Measurements from ENCODE around the gene PRKAG2. TPM values are rescaled to one million over a fixed set of nuclear protein-coding genes. Genes with fewer than 3 reads are reported as not detected.

PRKAG2 gene
- 10 to 100 TPM in 6 of 7 donors, 1 to 10 TPM in 1; 9.3 to 37.7 (median 22.6) TPM for total RNA-seq
- polyA plus RNA-seq, result 10 to 100 TPM; 14.6 to 32.1 TPM
- long read RNA-seq, donor 1, transcript PRKAG2-203 (12 exons, 2,318 nt), result major isoform, 7 of 29 reads
- long read RNA-seq, donor 1, partial matches to known transcripts, result 8 of 29 reads
- long read RNA-seq, donor 1, other reads (novel, unspliced or antisense), result 11 of 29 reads
- long read RNA-seq, donor 2, transcript PRKAG2-203 (12 exons, 2,318 nt), result major isoform, 5 of 5 reads
- long read RNA-seq, donor 2, partial matches to known transcripts, result 0 of 5 reads
- long read RNA-seq, donor 2, other reads (novel, unspliced or antisense), result 0 of 5 reads
- long read RNA-seq, donor 3, partial matches to known transcripts, result 2 of 15 reads
- long read RNA-seq, donor 3, other reads (novel, unspliced or antisense), result 7 of 15 reads

- H3K9me3 ChIP-seq, result no peaks in the 10 kb centered on the region
- peak; percentile 67 to 84 (median 77) for DNase-seq
- WGBS, 3 donors, result 0 to 1% (median 1%) methylated on average over 49 to 95 of the region's 95 CpGs
- H3K36me3 ChIP-seq, result no peaks in the 10 kb centered on the region
- peak; percentile 26 for TF ChIP-seq POLR2A (IDR thresholded peaks at IDR 0.05)
- TF ChIP-seq EP300 (IDR thresholded peaks at IDR 0.05), result no peak
- TF ChIP-seq CTCF (IDR thresholded peaks at IDR 0.05), result peak in 2 of 3 donors; percentile 8 to 17
- H3K27me3 ChIP-seq, result no peaks in the 10 kb centered on the region
- peak within 1 kb of the TSS; percentile 97 to 99 for H3K27ac ChIP-seq
- H3K4me1 ChIP-seq (ENCODE audit: insufficient read depth), result peaks cover 5% of the 10 kb centered on the region
- intact Hi-C loops (cut with DNase I), result loop anchor here in 2 of 4 donors (10.0 kb wide), 2 partner anchors 92 to 148 kb away; partner anchors contain the start of gene GALNT11 (in 1 of the 2)
- peak within 1 kb of the TSS; percentile 84 for H3K4me3 ChIP-seq
Observed at GRCh38 chr7:151876899-151877777, at the start of gene PRKAG2. PRKAG2 (minus strand) TSS chr7:151877115; CDS start chr7:151876620, 495 bp downstream.

- intact Hi-C loops (cut with DNase I), result no loop called here
- Histone ChIP-seq H3K4me3 (no peak overlapping the region), H3K36me3 (no peaks in the 10 kb centered on the region), H3K4me1 (ENCODE audit: insufficient read depth) (no peaks in the 10 kb centered on the region), H3K27ac (no peak overlapping the region), H3K9me3 (no peaks in the 10 kb centered on the region), H3K27me3 (no peaks in the 10 kb centered on the region)
- no peak for DNase-seq
- WGBS, 3 donors, result 82 to 88% (median 85%) methylated on average over 5 of the region's 5 CpGs
- TF ChIP-seq POLR2A (IDR thresholded peaks at IDR 0.05) (no peak), EP300 (IDR thresholded peaks at IDR 0.05) (no peak), CTCF (IDR thresholded peaks at IDR 0.05) (no peak)
Observed at GRCh38 chr7:151926336-151926712, 49.4 kb upstream of the PRKAG2 start.

GRCh38 chr7:151925446-151926335 lies 48.8 kb upstream of the PRKAG2 start:
- H3K9me3 ChIP-seq, result no peaks in the 10 kb centered on the region
- no peak overlapping the region for H3K4me3 ChIP-seq
- no peaks in the 10 kb centered on the region for H3K4me1 ChIP-seq (ENCODE audit: insufficient read depth)
- intact Hi-C loops (cut with DNase I), result no loop called here
- WGBS, 3 donors, result 73 to 81% (median 76%) methylated on average over 22 of the region's 22 CpGs
- no peak for DNase-seq
- H3K36me3 ChIP-seq, result no peaks in the 10 kb centered on the region
- no peak for TF ChIP-seq CTCF (IDR thresholded peaks at IDR 0.05)
- TF ChIP-seq EP300 (IDR thresholded peaks at IDR 0.05), result no peak
- TF ChIP-seq POLR2A (IDR thresholded peaks at IDR 0.05), result no peak
- no peaks in the 10 kb centered on the region for H3K27me3 ChIP-seq
- H3K27ac ChIP-seq, result no peak overlapping the region

GRCh38 chr7:151924508-151924907 lies 47.6 kb upstream of the PRKAG2 start:
- intact Hi-C loops (cut with DNase I), result no loop called here

More at GRCh38 chr7:151924508-151924907, 47.6 kb upstream of the PRKAG2 start:
- WGBS, 3 donors, result 87 to 94% (median 88%) methylated on average over 8 of the region's 8 CpGs
- no peak overlapping the region for H3K4me3 ChIP-seq
- no peak for TF ChIP-seq EP300 (IDR thresholded peaks at IDR 0.05)
- TF ChIP-seq POLR2A (IDR thresholded peaks at IDR 0.05), result no peak
- no peak for TF ChIP-seq CTCF (IDR thresholded peaks at IDR 0.05)
- no peak for DNase-seq
- H3K9me3 ChIP-seq, result no peaks in the 10 kb centered on the region
- no peaks in the 10 kb centered on the region for H3K4me1 ChIP-seq (ENCODE audit: insufficient read depth)
- H3K27ac ChIP-seq, result no peak overlapping the region
- no peaks in the 10 kb centered on the region for H3K36me3 ChIP-seq
- H3K27me3 ChIP-seq, result no peaks in the 10 kb centered on the region
